NCI-H2196 (cell line): ENCODE measurements around the gene CRY1.
"Not testable (repeated sequence)": the region's sequence is repeated elsewhere in the genome, so short reads cannot be mapped to it uniquely, and the experiment has no call there.

Source experiments
- DNase-seq: peaks from one replicate; lab custom pipeline; 2025; ENCODE audit not compliant: unreplicated experiment; lab: John Stamatoyannopoulos, UW

The CRY1 gene

GRCh38 chr12:107073266-107073665 lies 20.1 kb downstream of the CRY1 start:
- not testable (repeated sequence) for DNase-seq

GRCh38 chr12:107066691-107067090 lies 26.7 kb downstream of the CRY1 start:
- DNase-seq: no peak

GRCh38 chr12:107064687-107065086 lies 28.7 kb downstream of the CRY1 start:
- no peak for DNase-seq

- no peak for DNase-seq
Measured at GRCh38 chr12:107064243-107064642, 29.1 kb downstream of the CRY1 start.

GRCh38 chr12:107058190-107058589 lies 35.2 kb downstream of the CRY1 start:
- no peak for DNase-seq

GRCh38 chr12:107057071-107057834 lies 36.1 kb downstream of the CRY1 start:
- no peak for DNase-seq

GRCh38 chr12:107053709-107054108 lies 39.6 kb downstream of the CRY1 start:
- DNase-seq: no peak

GRCh38 chr12:107045186-107045585 lies 48.2 kb downstream of the CRY1 start:
- DNase-seq: no peak

- DNase-seq: no peak
Measured at GRCh38 chr12:107042801-107043200, 50.5 kb downstream of the CRY1 start.

GRCh38 chr12:107035733-107036132 lies 57.6 kb downstream of the CRY1 start:
- no peak for DNase-seq

GRCh38 chr12:107033758-107034739 lies 59.3 kb downstream of the CRY1 start:
- DNase-seq: no peak

- no peak for DNase-seq
Measured at GRCh38 chr12:107032266-107032665, 61.1 kb downstream of the CRY1 start.

- no peak for DNase-seq
Measured at GRCh38 chr12:107031061-107031460, 62.3 kb downstream of the CRY1 start.

GRCh38 chr12:107029081-107029480 lies 64.3 kb downstream of the CRY1 start:
- no peak for DNase-seq

GRCh38 chr12:107027636-107028053 lies 65.7 kb downstream of the CRY1 start:
- peak; percentile 93 for DNase-seq

GRCh38 chr12:107026806-107027635 lies 66.3 kb downstream of the CRY1 start:
- DNase-seq: no peak

GRCh38 chr12:107026356-107026755 lies 67.0 kb downstream of the CRY1 start:
- not testable (repeated sequence) for DNase-seq

GRCh38 chr12:107025671-107026070 lies 67.7 kb downstream of the CRY1 start:
- no peak for DNase-seq

GRCh38 chr12:107019546-107019945 lies 73.8 kb downstream of the CRY1 start:
- DNase-seq: no peak

GRCh38 chr12:107017042-107017441 lies 76.3 kb downstream of the CRY1 start:
- DNase-seq: no peak

- DNase-seq: peak; percentile 39
Measured at GRCh38 chr12:107014055-107014454, 79.3 kb downstream of the CRY1 start.
